Duodenal mucosa (tissue), 2 donors: Measurements from ENCODE around the gene PTPRN2.

Experiments
- H3K27ac ChIP-seq: one replicate; pipeline ENCODE4 v1.7.0; 2013; ENCODE audit warnings: low read depth, low read length
- H3K27me3 ChIP-seq, 2 donors: one replicate each; pipeline ENCODE4 v1.7.0; 2013; ENCODE audit warnings: low read length in 2 of 2, control low read depth in 1 of 2; ENCODE audit not compliant: insufficient read depth in 2 of 2, control insufficient read depth in 1 of 2
- H3K36me3 ChIP-seq, 2 donors: one replicate each; pipeline ENCODE4 v1.7.0; 2013; ENCODE audit warnings: low read length in 2 of 2, control low read depth in 1 of 2; ENCODE audit not compliant: insufficient read depth in 2 of 2, control insufficient read depth in 1 of 2
- H3K4me1 ChIP-seq, 2 donors: one replicate each; pipeline ENCODE4 v1.7.0; 2013; ENCODE audit warnings: low read length in 2 of 2, control low read depth in 1 of 2; ENCODE audit not compliant: insufficient read depth in 2 of 2, control insufficient read depth in 1 of 2
- H3K4me3 ChIP-seq, 2 donors: one replicate each; pipeline ENCODE4 v1.7.0; 2013; ENCODE audit warnings: low read length in 2 of 2, low read depth in 1 of 2
- H3K9ac ChIP-seq, 2 donors: one replicate each; pipeline ENCODE4 v1.7.0; 2013; ENCODE audit warnings: low read length in 2 of 2, low read depth in 1 of 2
- H3K9me3 ChIP-seq, 2 donors: one replicate each; pipeline ENCODE4 v1.7.0; 2013; ENCODE audit warnings: low read length in 2 of 2, control low read depth in 1 of 2; ENCODE audit not compliant: control insufficient read depth in 1 of 2

The PTPRN2 gene

GRCh38 chr7:157635148-157635500 lies 952.5 kb downstream of the PTPRN2 start:
- H3K4me3 ChIP-seq = no peak overlapping the region
- peaks cover 0 to 4% of the 10 kb centered on the region in 2 donors for H3K9me3 ChIP-seq
- H3K27me3 ChIP-seq = no peaks in the 10 kb centered on the region
- no peaks in the 10 kb centered on the region for H3K36me3 ChIP-seq
- no peak overlapping the region for H3K9ac ChIP-seq
- H3K27ac ChIP-seq = no peak overlapping the region
- H3K4me1 ChIP-seq = no peaks in the 10 kb centered on the region

GRCh38 chr7:157634401-157635147 lies 953.0 kb downstream of the PTPRN2 start:
- Histone ChIP-seq H3K27me3 (no peaks in the 10 kb centered on the region), H3K36me3 (no peaks in the 10 kb centered on the region), H3K27ac (no peak overlapping the region), H3K9me3 (peaks cover 0 to 3% of the 10 kb centered on the region in 2 donors), H3K4me3 (no peak overlapping the region), H3K9ac (no peak overlapping the region), H3K4me1 (no peaks in the 10 kb centered on the region)

GRCh38 chr7:157633465-157634185 lies 954.0 kb downstream of the PTPRN2 start:
- H3K4me3 ChIP-seq = no peak overlapping the region
- no peaks in the 10 kb centered on the region for H3K4me1 ChIP-seq
- H3K27ac ChIP-seq = no peak overlapping the region
- H3K9ac ChIP-seq = no peak overlapping the region
- H3K9me3 ChIP-seq = no peaks in the 10 kb centered on the region
- no peaks in the 10 kb centered on the region for H3K36me3 ChIP-seq
- H3K27me3 ChIP-seq = no peaks in the 10 kb centered on the region

- H3K27ac ChIP-seq = no peak overlapping the region
- H3K9ac ChIP-seq = no peak overlapping the region
- H3K9me3 ChIP-seq = no peaks in the 10 kb centered on the region
- no peaks in the 10 kb centered on the region for H3K4me1 ChIP-seq
- no peak overlapping the region for H3K4me3 ChIP-seq
- no peaks in the 10 kb centered on the region for H3K36me3 ChIP-seq
- H3K27me3 ChIP-seq = no peaks in the 10 kb centered on the region
Observed at GRCh38 chr7:157630301-157630853, 957.2 kb downstream of the PTPRN2 start.

GRCh38 chr7:157628456-157628855 lies 959.2 kb downstream of the PTPRN2 start:
- Histone ChIP-seq H3K9me3 (no peaks in the 10 kb centered on the region), H3K27me3 (no peaks in the 10 kb centered on the region), H3K9ac (no peak overlapping the region), H3K4me1 (no peaks in the 10 kb centered on the region), H3K4me3 (no peak overlapping the region), H3K36me3 (no peaks in the 10 kb centered on the region), H3K27ac (no peak overlapping the region)

GRCh38 chr7:157627646-157628045 lies 960.0 kb downstream of the PTPRN2 start:
- no peak overlapping the region for H3K9ac ChIP-seq
- H3K27ac ChIP-seq = no peak overlapping the region
- H3K4me1 ChIP-seq = no peaks in the 10 kb centered on the region
- H3K27me3 ChIP-seq = no peaks in the 10 kb centered on the region
- no peak overlapping the region for H3K4me3 ChIP-seq
- H3K36me3 ChIP-seq = no peaks in the 10 kb centered on the region
- no peaks in the 10 kb centered on the region for H3K9me3 ChIP-seq

GRCh38 chr7:157627033-157627432 lies 960.6 kb downstream of the PTPRN2 start:
- Histone ChIP-seq H3K4me1 (no peaks in the 10 kb centered on the region), H3K27me3 (no peaks in the 10 kb centered on the region), H3K9me3 (no peaks in the 10 kb centered on the region), H3K36me3 (no peaks in the 10 kb centered on the region), H3K9ac (no peak overlapping the region), H3K4me3 (no peak overlapping the region), H3K27ac (no peak overlapping the region)

GRCh38 chr7:157625973-157626742 lies 961.5 kb downstream of the PTPRN2 start:
- H3K27ac ChIP-seq = no peak overlapping the region
- no peaks in the 10 kb centered on the region for H3K36me3 ChIP-seq
- no peak overlapping the region for H3K4me3 ChIP-seq
- H3K4me1 ChIP-seq = no peaks in the 10 kb centered on the region
- no peak overlapping the region for H3K9ac ChIP-seq
- H3K9me3 ChIP-seq = no peaks in the 10 kb centered on the region
- H3K27me3 ChIP-seq = no peaks in the 10 kb centered on the region

- no peaks in the 10 kb centered on the region for H3K27me3 ChIP-seq
- H3K9me3 ChIP-seq = no peaks in the 10 kb centered on the region
- H3K4me1 ChIP-seq = no peaks in the 10 kb centered on the region
- H3K9ac ChIP-seq = no peak overlapping the region
- H3K36me3 ChIP-seq = no peaks in the 10 kb centered on the region
- no peak overlapping the region for H3K27ac ChIP-seq
- H3K4me3 ChIP-seq = no peak overlapping the region
Observed at GRCh38 chr7:157623556-157623955, 964.1 kb downstream of the PTPRN2 start.
